GM19455 (cell line): Measurements from ENCODE around the gene C1QTNF5.

Experiments
- ATAC-seq: cut with Tn5 transposase; IDR thresholded peaks from one replicate; pipeline ENCODE4 v1.9.1; 2021; ENCODE audit not compliant: unreplicated experiment

Gene C1QTNF5

DNA sequence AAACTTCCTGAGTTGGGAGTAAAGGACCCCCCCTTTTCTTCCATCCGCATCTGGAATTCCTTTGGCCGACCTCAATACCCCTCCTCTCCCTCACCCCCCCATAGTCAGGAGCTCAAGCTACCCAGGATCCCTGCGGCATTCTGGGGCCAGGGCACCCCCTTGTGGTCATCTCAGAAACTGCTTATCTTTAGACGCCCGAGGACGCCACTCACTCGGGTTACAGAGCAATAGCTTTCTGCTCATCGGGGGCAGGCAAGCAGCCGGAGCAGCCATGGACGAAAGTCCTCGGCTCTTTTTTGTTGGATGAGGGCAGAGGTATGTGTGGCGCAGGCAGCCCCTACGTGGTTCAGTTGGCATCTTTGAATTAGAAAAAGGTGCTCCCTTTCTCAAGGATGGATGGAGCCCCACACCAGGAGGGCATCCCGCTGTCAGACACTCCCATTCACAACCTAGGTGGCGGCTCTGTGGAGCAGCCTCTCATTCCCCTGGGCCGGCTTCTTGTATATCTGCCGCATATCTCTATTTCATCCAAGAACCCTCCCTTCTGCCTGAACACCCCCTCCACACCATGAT, 2.3 kb downstream of the C1QTNF5 start:
- ATAC-seq, result no peak

DNA sequence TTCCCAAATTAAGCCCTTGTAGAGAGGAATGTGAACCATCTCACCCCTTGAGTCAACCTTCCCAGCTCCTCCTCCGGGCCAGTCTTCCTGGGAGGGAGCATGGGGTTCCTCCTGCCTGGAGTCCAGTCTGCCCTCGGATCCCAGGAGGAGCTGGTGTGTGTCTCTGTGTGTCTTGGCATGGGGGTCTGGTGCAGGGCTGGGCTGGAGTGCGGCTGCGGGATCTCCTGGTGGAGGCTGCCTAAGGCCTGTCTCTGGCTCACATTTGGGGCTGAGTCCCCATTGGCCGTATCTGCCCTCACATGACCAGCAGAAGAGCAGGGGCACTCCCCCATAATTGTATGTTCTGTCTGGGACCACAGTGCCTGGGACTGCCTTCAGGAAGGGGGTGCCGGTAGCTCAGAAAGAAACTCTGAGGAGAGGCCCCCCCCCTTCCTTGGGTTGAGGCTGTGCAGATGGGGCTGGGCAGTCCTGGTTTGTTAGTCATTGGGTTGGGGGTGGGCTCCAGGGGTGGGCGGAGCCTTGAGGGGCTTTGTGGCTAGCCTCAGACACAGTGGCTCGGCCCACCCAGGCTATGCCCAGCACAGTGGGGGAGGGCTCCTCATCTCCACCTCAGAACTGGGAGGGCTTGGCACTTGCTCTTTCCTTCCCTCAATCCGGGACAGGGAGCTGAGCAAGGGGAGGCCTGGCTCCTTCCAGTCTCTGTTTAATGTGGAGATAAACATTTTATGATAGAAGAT, 2.9 kb downstream of the C1QTNF5 start:
- ATAC-seq, result no peak

GRCh38 chr11:119336744-119337469, 3.8 kb downstream of the C1QTNF5 start:
- ATAC-seq, result no peak

- no peak for ATAC-seq
Observed at GRCh38 chr11:119335655-119336543, 4.8 kb downstream of the C1QTNF5 start.

- no peak for ATAC-seq
Observed at GRCh38 chr11:119335091-119335654, 5.5 kb downstream of the C1QTNF5 start.

GRCh38 chr11:119334174-119334930, 6.3 kb downstream of the C1QTNF5 start, which contains the start of gene RNF26:
RNF26 (plus strand) TSS chr11:119334527; CDS start chr11:119335123, 596 bp downstream.
- ATAC-seq, result peak; percentile 94

DNA sequence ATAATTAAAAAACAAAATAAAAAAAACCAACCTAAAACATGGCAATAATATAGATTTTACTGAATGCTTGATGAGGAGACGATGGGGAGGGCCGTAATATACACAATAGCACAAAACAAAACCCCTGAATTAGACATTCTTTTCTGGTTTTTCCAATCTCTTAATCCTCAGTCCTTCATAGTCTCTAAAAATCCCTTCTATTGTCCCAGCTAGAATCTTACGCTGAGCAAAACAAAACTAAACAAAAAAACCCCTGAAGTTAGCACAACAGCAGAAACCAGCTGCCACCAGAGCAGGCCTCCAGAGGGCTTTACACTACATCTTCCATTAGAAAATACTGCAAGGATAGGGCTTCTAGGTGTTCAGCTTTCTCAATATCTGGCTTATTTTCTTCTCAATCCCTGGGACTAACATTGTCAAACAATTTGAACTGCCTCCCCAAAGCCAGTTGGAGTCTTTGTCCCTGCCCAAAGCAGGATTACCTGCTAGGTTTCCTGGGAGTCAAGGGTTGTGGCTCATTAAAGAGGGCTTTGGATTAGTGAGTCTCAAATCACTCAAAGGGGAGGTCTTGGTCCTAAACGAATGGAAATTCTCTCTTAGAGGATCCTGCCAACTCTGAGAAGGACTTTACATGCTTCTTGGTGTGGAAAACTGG, 8.4 kb downstream of the C1QTNF5 start:
- no peak for ATAC-seq

GRCh38 chr11:119330237-119330636, 10.4 kb downstream of the C1QTNF5 start:
- ATAC-seq, result no peak

GRCh38 chr11:119329320-119329719, 11.4 kb downstream of the C1QTNF5 start:
- ATAC-seq, result no peak

GRCh38 chr11:119324189-119324588, 16.5 kb downstream of the C1QTNF5 start:
- ATAC-seq, result no peak

DNA sequence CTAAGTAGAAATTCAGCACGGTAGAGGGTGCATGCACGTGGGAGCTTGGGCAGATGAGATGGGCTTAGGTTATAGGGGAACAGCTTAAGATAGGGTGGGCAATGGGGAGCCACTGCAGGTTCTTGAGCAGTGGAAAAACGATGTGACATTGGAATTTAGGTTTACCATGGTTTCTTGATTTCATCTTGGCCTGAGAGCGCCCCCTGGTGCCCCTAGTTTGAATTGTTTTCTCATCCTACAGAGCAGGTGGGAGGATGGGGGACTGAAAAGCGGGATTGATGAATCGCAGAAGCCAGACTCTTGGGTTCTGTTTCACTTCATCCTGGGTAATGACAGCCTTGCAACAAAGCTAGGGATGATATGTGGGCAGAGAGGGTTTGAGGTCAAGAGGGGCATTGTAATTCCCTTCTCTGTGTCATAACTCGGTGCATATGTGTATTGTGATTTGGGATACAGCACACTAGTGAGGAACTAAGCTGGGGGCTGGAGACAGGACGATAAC, 17.1 kb downstream of the C1QTNF5 start:
- no peak for ATAC-seq

DNA sequence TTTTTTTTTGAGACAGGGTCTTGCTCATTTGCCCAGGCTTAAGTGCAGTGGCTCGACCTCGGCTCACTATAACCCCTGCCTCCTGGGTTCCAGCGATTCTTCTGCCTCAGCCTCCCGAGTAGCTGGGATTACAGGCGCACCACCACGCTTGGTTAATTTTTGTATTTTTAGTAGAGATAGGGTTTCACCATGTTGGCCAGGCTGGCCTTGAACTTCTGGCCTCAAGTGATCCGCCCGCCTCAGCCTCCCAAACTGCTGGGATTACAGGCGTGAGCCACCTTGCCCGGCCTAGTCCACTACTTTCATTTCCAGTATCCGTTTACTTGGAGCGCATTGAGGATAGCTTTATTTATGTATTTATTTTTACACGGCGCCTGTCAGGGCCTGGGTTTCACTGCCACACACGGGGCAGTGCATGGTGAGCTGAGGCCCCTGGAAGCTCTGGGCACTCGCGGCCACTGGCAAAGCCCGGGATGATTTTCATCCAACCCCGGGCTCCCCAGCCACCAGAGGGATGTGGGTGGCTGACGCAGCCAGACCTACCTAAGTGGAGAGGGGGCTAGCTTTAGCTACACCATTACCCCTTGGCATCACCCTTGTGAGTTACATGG, 17.7 kb downstream of the C1QTNF5 start:
- ATAC-seq, result no peak

DNA sequence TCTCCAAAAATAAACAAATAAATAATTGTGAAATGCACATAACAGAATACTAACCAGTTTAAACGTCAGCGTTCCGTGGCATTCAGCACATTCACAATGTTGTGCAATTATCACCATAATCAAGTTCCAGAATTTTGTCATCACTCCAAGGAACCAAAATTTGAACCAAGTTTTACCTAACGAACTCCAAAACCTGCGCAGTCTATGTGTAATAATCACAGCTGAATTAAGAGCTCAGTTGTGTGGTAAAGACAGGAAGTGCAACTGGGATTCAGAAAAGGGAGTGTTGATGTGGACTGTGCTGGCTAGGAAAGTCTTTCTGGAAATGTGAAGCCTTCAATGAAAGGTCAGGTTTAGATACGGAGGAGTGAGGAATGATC, 18.3 kb downstream of the C1QTNF5 start:
- ATAC-seq, result no peak

- peak; percentile 37 for ATAC-seq
Observed at GRCh38 chr11:119320776-119321524, 19.7 kb downstream of the C1QTNF5 start.

DNA sequence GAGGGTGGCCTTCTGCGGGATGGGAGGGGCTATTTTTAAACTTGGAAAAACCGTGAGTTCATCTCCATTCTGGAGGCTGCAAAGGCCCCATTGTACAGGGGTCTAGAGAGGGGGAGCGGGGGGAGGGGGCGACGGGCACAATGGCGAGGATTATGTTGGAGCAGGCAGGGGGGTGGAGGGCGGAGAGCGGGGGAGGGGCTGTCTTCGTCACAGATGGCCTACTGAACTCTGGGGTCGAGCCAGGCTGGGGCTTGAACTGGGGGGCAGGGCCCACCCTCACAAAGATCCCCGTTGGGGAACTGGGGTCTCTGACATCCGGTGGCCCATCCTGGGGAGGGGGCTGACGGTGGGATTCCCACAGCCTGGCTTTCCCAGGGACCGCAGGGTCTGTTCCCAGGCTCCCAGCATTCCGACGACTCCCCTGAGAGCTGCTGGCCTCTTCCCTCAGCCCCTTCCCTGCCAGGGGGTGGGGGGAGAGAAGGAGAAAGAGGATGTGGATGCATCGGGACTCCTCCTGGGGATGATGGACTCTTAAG, 20.4 kb downstream of the C1QTNF5 start:
- no peak for ATAC-seq

GRCh38 chr11:119319700-119320239, 20.9 kb downstream of the C1QTNF5 start:
- ATAC-seq, result no peak

GRCh38 chr11:119319136-119319699, 21.5 kb downstream of the C1QTNF5 start:
- ATAC-seq, result no peak
